Activated T-helper 9 cell treated with anti-CD3 and anti-CD28 coated beads, Interleukin-2, amount 50 U/mL, for 16 hours (primary cell): ENCODE data around the gene ATP1B3.
"Not testable (repeated sequence)": the region's sequence is repeated elsewhere in the genome, so short reads cannot be mapped to it uniquely, and the experiment has no call there.

Source experiments
- DNase-seq: peaks from one replicate; pipeline ENCODE4 v3.0.0-alpha.2; 2020; ENCODE audit warnings: low read depth

The ATP1B3 gene

DNA sequence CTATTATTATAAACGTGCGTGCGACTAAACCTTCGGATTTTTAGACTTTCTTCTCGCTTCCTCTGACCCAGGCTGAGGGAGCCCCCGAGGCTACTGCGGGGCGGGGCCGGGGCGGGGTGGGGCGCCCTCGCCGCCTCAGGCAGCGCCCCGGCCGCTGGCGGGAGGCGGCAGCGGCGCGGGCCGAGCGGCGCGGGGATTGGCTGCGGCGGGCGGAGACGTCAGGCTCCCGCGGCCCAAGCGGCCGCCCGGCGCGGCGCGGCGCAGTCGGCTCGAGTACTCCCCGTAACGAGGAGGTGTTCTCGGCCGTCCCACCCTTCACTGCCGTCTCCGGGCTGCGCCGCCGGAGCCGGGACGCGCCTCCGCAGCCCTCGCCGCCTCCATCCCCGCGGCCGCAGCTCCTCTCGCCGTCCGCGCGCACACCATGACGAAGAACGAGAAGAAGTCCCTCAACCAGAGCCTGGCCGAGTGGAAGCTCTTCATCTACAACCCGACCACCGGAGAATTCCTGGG, at the start of gene ATP1B3:
ATP1B3 (plus strand) TSS at position 263 of the 510 bp plus-strand sequence; CDS start at position 422, 159 bp downstream.
- peak; percentile 79 for DNase-seq

DNA sequence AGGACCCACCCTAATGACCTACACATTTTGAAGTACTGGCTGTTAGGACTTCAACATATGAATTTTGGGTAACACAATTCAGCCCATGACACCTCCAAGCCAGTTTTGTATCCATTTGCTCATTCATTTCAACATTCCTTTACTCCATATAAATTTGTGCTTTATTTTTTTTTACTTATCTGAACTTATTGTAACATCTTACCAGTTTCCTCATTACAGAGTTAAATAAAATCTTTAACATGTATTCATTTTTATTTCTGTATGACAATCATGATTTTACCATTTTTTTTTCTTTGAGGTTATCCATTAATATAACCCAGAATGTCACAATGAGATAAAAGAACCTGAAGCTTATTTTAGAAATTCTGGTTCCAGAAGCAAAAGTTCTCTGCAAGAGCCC, 48.0 kb upstream of the ATP1B3 start:
- no peak for DNase-seq

GRCh38 chr3:141828890-141829289, 47.6 kb upstream of the ATP1B3 start:
- DNase-seq: no peak

DNA sequence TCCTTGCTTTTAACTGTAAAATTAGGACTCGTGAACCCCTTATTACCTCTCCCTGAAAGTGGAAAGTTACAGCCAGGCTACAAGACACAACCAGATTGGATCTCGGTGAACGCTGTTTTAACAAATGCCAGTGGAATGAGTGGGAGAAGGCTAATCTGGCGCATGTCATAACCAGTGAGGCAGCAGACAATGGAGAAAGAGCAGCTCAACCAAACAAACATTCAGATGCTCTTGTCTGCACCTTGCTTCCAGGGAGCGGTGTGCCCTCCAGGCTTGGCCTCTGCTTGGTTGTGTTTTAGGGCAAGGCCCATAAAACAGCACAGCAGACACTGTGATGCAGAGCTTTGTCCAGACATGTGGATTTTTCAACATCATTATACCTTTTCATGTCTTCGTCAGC, 45.9 kb upstream of the ATP1B3 start:
- DNase-seq: no peak

DNA sequence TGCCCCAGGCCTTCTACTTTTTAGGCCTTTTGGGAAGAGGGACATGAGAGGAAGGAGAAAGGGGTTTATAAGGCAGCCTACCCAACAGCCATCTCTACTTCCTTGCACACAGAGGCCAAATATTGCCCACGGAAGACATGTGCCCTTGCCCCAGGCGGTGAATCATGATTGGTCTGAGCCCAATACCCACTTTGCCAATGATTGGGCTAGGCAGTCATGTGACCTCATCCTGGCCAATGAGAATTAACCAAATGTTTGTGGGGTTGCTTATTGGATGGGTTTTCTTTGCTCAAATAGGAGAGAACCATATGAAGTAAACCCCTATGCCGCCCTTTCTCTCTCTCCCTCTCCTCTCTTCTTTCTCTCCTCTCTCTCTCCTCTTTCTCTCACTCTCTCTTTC, 42.2 kb upstream of the ATP1B3 start:
- DNase-seq: no peak

DNA sequence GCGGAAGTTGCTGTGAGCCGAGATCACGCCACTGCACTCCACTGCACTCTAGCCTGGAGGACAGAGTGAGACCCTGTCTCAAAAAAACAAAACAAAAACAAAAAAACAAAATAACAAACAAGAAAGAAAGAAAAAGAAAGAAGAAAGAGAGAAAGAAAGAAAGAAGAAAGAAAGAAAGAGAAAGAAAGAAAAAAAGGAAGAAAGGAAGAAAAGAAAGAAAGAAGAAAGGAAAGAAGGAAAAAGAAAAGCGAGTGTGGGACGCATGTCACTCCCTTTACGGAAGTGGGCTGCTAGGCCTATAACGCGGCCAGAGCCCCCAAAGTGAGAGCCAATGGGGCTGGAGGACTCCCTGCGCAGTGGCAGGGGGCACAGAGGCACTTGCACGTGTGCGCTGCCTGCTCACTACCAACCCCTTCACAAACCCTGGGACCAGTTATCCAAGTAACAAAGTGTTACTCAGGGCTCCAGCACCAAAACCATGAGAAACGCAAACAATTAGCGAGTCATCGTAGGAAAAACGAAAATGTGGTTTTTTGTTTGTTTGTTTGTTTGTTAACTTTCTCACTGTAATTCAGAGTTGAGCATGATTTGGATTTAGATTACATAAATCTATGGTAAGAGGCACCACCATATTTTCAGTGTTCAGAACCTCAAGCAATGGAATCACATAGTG, 40.8 kb upstream of the ATP1B3 start:
- no peak for DNase-seq

- DNase-seq: no peak
These were observed 37.1 kb upstream of the ATP1B3 start for GRCh38 chr3:141839389-141839788.

DNA sequence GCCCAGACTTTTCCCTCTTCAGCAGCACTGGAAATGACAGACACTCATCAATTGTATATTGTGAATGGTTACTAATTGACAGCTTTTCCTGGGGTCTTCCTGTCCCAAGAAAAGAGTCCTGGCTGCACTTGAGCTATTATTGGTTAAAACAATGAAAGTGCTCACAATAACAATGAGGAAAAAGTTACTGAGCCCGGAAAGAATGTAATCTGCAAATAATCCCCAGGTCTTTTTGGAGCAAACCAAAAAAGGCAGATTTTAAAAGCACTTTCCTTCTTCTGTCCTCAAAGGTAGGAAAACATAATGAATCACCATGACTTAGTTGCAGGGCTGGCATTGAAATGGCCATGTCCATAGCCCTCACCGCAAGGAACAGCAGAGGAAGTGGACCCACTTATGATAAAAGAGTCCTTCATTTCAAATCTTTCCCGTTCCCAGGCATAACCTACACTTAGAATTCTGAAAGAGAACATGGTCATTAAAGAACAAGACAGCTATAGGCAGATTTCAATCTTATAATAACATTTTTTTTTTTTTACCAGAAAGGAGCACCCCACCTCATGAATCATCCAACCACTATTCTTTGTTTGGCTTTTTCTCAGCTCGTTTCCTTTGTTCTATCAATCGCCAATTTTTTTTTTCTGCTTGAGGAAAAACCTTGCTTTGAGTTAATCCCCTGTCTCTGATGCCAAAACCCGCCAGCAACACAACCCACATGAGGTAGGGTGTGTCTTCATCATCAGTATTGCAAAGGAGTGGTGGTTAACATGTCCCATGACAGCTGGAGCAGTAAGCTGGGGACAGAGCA, 35.5 kb upstream of the ATP1B3 start:
- no peak for DNase-seq

DNA sequence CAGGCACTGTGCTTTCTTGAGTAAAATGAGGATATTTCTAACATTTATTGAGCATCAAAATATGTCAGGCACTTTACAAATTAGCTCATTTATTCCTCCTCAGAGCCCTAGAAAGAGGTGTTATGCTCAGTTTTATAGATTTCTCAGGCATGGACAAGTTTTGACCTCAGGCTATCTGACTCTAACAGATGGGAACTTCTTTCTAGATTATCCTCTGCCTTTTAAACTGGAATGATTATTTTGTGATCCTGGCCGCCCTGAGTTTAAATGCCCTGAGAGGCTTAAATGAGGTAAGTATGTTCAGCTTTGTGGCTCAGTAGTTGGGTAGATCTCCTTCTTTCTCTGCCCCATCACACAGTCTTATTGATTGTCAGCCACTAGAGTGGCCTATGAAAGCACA, 32.3 kb upstream of the ATP1B3 start:
- DNase-seq: no peak

- no peak for DNase-seq
These were observed 31.6 kb upstream of the ATP1B3 start for GRCh38 chr3:141844812-141845211.

- no peak for DNase-seq
These were observed 30.9 kb upstream of the ATP1B3 start for GRCh38 chr3:141845407-141846049.

DNA sequence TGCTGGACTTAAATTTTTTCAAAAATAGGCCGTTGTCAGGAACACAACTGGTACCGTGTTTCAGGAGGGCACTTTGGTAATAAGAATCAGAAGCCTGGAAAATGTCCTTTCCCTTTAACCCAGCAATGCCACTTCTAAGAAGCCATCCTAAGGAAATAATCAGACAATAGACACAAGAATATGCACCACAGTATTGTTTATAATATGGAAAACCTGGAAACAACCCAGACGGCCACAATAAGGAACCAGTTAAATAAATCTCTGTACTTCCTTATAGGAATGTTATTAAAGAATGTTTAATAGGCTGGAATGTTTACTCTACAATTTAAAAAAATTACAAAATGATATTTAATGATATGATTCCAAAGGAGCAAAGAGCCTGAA, 30.4 kb upstream of the ATP1B3 start:
- DNase-seq: no peak

DNA sequence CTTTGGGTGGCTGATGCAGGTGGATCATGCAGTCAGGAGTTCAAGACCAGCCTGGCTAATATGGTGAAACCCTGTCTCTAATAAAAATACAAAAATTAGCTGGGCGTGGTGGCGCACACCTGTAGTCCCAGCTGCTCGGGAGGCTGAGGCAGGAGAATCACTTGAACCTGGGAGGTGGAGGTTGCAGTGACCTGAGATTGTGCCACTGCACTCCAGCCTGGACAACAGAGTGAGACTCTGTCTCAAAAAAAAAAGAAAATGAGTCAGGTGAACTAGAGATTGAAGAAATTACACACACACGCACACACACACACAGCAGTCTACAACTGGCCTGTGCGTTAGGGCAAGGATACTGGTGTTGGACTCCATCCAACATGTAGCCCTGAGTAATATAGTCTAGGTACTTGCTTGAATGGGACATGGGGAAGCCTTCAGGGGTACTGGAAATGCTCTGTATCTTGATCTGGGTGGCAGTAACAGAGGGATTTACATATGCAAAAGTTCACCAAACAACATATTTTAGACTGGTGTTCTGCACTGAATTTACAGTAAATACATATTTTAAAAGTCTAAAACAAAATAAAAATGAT, 28.2 kb upstream of the ATP1B3 start:
- not testable (repeated sequence) for DNase-seq

GRCh38 chr3:141849056-141849815, 27.2 kb upstream of the ATP1B3 start:
- no peak for DNase-seq

DNA sequence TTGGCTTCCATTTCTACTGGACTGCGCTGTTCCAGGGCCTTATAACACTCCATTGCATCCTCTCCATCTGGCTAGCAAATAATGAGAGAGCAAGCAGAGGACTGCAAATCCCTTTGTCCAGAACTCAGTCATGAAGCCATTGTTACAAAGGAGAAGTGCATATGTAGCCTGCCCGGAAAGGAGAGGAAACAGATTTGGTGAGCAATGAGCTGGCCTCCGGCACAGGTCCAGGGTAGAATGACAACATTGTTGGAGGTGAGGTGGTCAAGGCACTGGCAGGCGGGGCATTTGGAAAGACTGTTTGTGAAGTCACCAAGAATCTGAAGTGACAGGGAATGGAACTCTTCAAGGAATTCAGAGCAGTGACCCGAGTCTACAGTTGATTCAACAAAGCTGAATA, 25.0 kb upstream of the ATP1B3 start:
- DNase-seq: no peak

DNA sequence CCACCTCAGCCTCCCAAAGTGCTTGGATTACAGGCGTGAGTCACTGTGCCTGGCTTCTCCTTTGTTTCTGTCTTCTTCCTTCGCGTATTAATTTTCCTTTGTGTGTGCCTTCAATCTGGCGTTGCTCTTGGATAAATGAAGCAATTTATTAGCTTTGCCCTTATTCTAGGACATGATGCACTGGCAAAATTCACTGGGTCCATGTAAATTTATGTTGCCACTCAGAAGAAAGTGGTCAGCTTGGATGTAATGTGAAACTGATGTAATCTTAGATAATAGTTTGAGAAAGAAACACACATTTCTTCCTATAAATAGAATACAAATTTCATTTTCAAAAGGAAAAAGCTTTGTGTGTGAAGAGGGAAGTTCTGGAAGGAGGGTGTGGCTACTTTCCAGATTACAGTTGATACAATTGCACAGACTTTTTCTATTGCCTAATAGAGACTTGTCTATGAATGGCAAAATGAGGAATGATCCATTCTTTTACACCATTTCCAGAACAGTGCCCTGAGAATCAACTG, 23.3 kb upstream of the ATP1B3 start:
- no peak for DNase-seq

DNA sequence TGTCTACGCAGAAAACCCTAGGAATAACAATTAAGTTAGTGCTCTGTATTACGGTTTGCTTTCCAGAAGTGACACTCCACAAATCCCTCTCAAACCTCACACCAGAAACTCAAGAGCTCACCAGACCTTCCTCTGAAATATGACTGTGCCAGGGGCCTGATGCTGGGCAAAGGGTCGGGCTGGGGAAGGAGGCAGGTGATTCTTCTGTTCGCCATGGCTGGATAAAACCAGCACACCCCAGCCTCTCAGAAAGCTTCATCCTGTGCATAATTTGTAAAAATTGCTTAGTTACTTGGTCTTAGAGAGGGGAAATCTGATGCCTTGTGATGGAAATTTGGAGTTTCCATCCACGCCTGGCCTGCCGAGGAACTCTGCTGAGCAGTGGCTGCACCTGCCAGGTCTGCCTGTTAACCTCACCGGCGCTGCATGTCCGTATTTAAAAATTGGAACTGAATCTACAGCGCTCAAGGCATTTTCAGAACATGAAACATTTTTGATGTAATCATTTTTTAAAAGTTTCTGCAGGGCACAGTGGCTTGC, 22.7 kb upstream of the ATP1B3 start:
- no peak for DNase-seq

DNA sequence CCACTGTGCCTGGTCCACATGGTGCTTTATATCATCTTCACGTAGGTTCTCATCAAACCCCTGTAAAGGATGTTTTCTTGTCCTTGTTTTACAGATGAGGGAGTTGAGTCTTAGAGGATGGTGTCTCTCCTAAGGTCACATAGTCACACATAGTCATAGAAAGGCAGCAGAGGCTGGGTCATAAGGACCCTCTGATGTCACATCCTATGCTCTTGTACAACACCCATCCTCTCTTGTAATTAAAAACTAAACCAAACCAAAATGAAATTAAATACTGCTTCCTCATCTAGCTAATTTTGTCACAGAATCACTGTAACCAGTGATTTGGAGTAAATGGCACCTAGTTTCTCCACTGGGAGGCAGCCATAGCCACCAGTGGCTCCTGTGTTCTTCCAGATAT, 21.8 kb upstream of the ATP1B3 start:
- DNase-seq: no peak

DNA sequence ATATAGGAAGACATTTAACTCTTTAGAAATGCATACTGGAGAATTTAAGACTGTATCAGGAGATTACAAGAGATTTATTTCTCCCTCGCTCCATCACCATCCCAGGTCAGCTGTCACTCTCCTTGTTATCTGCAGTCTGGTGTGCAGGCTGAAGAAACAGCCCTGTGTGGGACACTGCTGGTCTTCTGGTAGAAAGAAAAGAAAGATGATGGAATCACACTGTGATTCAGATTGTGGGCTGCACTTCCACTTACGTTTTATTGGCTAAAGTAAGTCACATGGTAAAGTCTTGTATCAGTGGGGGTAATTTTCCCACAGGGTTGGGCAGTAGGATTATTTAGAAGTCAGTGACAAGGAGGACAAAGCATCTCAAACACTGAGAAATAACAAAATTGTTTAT, 18.1 kb upstream of the ATP1B3 start:
- no peak for DNase-seq

DNA sequence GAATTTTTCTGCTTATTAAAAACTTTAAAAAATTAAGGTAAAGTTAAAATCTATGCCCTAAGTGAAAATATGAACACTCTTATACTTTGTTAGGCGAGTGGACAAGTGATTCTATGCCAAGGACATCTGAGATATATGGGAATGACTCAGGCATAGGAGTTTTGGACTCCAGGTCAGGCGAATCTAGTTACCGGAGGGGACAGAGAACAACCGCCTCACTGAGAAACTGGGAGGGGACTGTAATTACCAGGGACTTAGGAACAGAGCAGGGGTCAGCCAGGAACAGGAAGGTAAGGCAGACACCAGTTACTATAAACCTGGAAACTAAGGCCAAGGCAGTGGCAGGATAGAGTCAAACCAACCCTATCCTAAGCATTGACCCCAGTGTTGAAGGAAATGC, 16.8 kb upstream of the ATP1B3 start:
- DNase-seq: no peak

- no peak for DNase-seq
These were observed 16.3 kb upstream of the ATP1B3 start for GRCh38 chr3:141860086-141860669.
